IPS-20b (cell line): ENCODE measurements around the gene VPREB3.
A peak's percentile ranks its signal among the peaks of the same experiment; 100 is the strongest.

ENCODE experiments used
- H3K27ac ChIP-seq: one replicate; pipeline ENCODE4 v1.5.1; 2013; ENCODE audit warnings: low read length
- H3K27me3 ChIP-seq: 2 replicates; pipeline ENCODE4 v1.6.1; 2013; ENCODE audit warnings: mild to moderate bottlenecking, low read length, inconsistent platforms; ENCODE audit not compliant: insufficient read depth
- H3K36me3 ChIP-seq: 2 replicates; pipeline ENCODE4 v1.6.1; 2013; ENCODE audit warnings: low read depth, mild to moderate bottlenecking, inconsistent platforms, low read length, moderate library complexity; ENCODE audit not compliant: insufficient read depth
- H3K4me1 ChIP-seq: 2 replicates; pipeline ENCODE4 v1.6.1; 2013; ENCODE audit warnings: mild to moderate bottlenecking, control low read depth, inconsistent platforms, low read length, moderate library complexity; ENCODE audit not compliant: insufficient read depth
- H3K4me3 ChIP-seq: 2 replicates; pipeline ENCODE4 v1.5.1; 2013; ENCODE audit warnings: mild to moderate bottlenecking, low read length, inconsistent platforms
- H3K9ac ChIP-seq: 2 replicates; pipeline ENCODE4 v1.6.1; 2013; ENCODE audit warnings: low read depth, mild to moderate bottlenecking, inconsistent platforms, low read length, moderate library complexity
- H3K9me3 ChIP-seq: 2 replicates; pipeline ENCODE4 v1.6.1; 2013; ENCODE audit warnings: mild to moderate bottlenecking, low read depth, low read length, inconsistent platforms; ENCODE audit not compliant: insufficient read depth

Gene VPREB3

DNA sequence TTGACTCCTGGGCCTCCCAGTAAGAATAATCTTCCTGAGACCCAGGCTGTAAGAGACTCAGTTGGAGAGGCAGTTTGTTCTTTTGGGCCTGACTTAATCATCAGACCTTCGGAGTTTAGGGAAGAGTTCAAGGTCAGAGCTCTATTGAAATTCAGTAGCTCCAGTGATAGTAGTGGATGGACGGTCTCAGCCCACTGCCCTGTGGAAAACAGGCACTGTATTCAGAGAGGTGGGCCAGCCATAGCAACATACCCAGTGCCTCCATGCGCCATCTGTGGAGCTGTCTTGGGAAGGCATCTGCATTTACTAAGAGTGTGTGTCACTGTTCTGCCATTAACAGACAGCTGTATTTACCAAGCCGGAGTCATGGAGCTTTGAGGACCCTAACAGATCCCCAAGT, 35.4 kb upstream of the VPREB3 start:
- Histone ChIP-seq H3K4me3 (no peak overlapping the region), H3K27me3 (no peaks in the 10 kb centered on the region), H3K4me1 (peaks cover 12% of the 10 kb centered on the region), H3K36me3 (peaks cover 46% of the 10 kb centered on the region), H3K27ac (no peak overlapping the region), H3K9me3 (no peaks in the 10 kb centered on the region), H3K9ac (no peak overlapping the region; the same call in 1 of the 2 replicates)

DNA sequence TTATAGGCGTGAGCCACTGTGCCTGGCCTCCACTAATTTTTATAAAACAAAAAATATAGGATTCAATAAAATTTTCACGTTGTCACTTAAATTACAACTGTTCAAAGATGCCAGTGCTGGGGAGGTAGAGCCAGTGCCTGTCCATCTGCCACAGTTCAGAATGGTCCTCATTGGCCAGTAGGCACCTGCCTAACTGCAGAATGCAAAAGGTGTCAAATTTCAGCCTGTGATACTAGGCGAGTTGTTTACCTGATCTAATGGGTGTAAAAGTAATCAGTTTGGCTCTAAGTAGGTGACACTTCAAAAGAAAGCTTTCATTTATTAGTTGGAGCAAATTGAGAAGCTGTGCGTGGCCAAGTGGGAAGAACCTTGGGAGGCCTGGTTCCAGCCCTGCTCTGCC, 34.9 kb upstream of the VPREB3 start:
- H3K27ac ChIP-seq = no peak overlapping the region
- no peaks in the 10 kb centered on the region for H3K9me3 ChIP-seq
- H3K9ac ChIP-seq = no peak overlapping the region; the same call in 1 of the 2 replicates
- peaks cover 12% of the 10 kb centered on the region for H3K4me1 ChIP-seq
- no peak overlapping the region for H3K4me3 ChIP-seq
- no peaks in the 10 kb centered on the region for H3K27me3 ChIP-seq
- H3K36me3 ChIP-seq = peaks cover 41% of the 10 kb centered on the region

DNA sequence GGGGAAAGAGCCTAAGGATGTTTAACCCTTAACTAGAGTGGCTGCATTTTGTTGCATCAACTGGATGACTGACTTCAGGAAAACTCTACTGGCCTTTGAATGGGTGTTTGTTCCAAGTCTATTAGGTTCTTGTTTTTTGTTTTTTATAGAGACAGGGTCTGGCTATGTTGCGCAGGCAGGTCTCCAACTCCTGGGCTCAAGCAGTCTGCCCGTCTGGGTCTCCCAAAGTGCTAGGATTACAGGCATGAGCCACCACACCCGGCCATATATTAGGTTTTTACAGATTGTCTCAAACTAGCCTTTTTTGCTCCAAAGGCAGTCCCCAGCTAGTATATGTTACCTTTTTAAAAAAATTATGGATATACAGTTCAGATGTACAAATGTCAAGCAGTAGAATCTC, 33.7 kb upstream of the VPREB3 start:
- Histone ChIP-seq H3K36me3 (peaks cover 30% of the 10 kb centered on the region), H3K27ac (peak overlapping the region; percentile 18), H3K4me1 (peaks cover 12% of the 10 kb centered on the region), H3K27me3 (no peaks in the 10 kb centered on the region), H3K9ac (peak overlapping the region; percentile 97), H3K4me3 (peak overlapping the region; percentile 92), H3K9me3 (no peaks in the 10 kb centered on the region)

DNA sequence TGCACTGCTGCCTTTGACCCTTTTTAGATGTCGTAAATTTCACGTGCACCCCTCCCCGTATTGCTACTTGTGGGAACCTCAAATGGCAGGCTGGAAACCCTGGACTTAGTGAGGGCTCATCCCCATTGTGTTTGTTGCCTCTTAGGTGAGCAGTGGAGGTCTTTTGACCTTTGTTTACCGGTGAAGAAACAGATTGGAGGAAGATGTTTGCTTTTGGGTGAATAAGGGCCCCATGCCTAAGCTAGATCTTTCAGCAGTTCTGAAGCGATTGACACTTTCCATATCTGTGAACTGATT, 33.3 kb upstream of the VPREB3 start:
- H3K4me1 ChIP-seq = peaks cover 12% of the 10 kb centered on the region
- H3K36me3 ChIP-seq = peaks cover 26% of the 10 kb centered on the region
- no peaks in the 10 kb centered on the region for H3K9me3 ChIP-seq
- no peaks in the 10 kb centered on the region for H3K27me3 ChIP-seq
- peak overlapping the region; percentile 97 for H3K9ac ChIP-seq
- H3K4me3 ChIP-seq = peak overlapping the region; percentile 92
- H3K27ac ChIP-seq = peak overlapping the region; percentile 18

DNA sequence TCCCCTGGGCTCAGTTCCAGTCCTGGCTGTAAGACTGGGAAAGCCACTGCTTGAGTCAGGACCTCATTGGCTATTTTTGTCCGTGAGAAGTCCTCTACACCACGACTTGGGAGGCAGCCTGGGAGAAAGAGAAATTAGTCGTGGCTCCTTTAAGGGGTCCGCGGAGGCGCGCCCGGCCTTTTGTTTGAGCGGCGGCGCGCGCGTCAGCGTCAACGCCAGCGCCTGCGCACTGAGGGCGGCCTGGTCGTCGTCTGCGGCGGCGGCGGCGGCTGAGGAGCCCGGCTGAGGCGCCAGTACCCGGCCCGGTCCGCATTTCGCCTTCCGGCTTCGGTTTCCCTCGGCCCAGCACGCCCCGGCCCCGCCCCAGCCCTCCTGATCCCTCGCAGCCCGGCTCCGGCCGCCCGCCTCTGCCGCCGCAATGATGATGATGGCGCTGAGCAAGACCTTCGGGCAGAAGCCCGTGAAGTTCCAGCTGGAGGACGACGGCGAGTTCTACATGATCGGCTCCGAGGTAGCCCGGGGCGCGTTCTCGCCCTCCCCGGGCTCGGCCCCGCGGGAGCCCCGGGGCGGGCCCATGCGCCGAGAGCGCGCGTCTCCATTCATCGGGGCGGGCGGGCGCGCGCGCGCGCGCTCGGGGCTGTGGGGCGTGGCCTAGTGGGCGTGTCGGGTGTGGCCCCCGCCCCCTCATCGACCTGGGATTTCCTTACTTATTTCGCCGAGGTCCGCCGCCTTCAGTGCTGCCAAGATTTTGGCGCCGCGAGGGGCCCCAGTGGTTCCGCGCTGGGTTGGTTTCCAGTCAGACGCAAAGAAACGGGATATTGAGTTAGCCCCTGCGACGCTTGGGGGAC, 32.8 kb upstream of the VPREB3 start, which contains the start of gene SMARCB1:
SMARCB1 (plus strand) TSS at position 215 of the 848 bp plus-strand sequence; CDS start at position 419, 204 bp downstream.
- no peaks in the 10 kb centered on the region for H3K27me3 ChIP-seq
- peak within 1 kb of the TSS; percentile 97 for H3K9ac ChIP-seq
- no peaks in the 10 kb centered on the region for H3K9me3 ChIP-seq
- peak within 1 kb of the TSS; percentile 63 for H3K27ac ChIP-seq
- H3K36me3 ChIP-seq = peaks cover 20% of the 10 kb centered on the region
- H3K4me1 ChIP-seq = peaks cover 12% of the 10 kb centered on the region
- H3K4me3 ChIP-seq = peak within 1 kb of the TSS; percentile 92

DNA sequence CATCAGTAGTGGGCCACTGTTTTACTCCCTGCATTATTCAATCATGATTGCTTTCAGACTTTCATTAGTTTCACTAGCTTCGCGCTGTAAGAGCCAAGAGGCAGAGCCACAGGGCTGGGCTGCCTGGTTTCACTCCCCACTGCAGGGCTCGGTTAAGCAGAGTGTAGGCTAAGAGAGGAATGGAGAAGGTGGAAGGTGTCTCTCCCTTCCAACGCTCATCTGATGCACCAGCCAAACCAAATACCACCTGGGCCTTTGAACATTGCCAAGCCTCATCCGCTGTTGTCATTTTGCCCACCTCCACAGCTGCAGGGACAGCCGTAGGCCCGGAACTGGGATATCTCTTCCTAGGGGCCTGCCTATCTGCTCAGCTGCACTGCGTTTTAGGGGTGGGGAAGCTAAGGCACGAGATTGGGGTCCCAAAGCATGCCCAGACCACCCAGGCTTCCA, 32.1 kb upstream of the VPREB3 start:
- Histone ChIP-seq H3K27me3 (no peaks in the 10 kb centered on the region), H3K27ac (peak overlapping the region; percentile 50), H3K9ac (peak overlapping the region; percentile 97; the same call in 1 of the 2 replicates), H3K36me3 (peaks cover 14% of the 10 kb centered on the region), H3K9me3 (no peaks in the 10 kb centered on the region), H3K4me3 (peak overlapping the region; percentile 92), H3K4me1 (peaks cover 12% of the 10 kb centered on the region)

DNA sequence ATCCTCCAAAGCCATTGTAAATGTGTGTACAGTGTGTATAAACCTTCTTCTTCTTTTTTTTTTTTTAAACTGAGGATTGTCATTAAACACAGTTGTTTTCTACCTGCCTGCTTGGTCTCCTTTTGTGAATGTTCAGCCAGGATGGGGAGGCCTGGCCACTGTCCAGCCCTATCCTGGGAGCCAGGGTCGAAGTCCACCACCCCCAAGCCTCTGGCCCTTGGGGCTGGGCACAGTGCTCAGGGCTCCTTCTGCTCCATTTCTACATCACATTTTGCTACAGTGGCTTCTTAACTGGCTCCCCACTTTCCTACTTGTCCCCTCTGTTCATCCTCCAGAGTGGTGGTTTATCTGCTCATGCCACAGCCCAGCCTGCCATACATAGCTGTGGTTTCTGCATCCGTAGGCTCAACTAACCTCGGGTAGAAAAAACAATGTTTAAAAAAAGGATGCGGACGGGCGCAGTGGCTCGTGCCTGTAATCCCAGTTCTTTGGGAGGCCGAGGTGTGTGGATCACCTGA, 30.0 kb upstream of the VPREB3 start:
- H3K27ac ChIP-seq = no peak overlapping the region
- peaks cover 11% of the 10 kb centered on the region for H3K4me1 ChIP-seq
- H3K36me3 ChIP-seq = peaks cover 3% of the 10 kb centered on the region; the same call in 1 of the 2 replicates
- no peak overlapping the region for H3K4me3 ChIP-seq
- no peaks in the 10 kb centered on the region for H3K27me3 ChIP-seq
- no peak overlapping the region for H3K9ac ChIP-seq
- no peaks in the 10 kb centered on the region for H3K9me3 ChIP-seq

DNA sequence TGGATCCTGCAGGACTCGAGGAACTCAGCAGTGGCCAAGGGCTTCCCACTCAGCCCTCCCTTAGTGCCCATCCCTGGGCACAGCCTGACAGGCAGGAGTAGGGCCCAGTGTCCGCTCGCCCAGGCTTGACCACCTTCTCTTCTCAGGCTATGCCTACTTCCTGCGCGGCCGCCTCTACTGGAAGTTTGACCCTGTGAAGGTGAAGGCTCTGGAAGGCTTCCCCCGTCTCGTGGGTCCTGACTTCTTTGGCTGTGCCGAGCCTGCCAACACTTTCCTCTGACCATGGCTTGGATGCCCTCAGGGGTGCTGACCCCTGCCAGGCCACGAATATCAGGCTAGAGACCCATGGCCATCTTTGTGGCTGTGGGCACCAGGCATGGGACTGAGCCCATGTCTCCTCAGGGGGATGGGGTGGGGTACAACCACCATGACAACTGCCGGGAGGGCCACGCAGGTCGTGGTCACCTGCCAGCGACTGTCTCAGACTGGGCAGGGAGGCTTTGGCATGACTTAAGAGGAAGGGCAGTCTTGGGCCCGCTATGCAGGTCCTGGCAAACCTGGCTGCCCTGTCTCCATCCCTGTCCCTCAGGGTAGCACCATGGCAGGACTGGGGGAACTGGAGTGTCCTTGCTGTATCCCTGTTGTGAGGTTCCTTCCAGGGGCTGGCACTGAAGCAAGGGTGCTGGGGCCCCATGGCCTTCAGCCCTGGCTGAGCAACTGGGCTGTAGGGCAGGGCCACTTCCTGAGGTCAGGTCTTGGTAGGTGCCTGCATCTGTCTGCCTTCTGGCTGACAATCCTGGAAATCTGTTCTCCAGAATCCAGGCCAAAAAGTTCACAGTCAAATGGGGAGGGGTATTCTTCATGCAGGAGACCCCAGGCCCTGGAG, 29.3 kb upstream of the VPREB3 start:
- peaks cover 5% of the 10 kb centered on the region; the same call in 1 of the 2 replicates for H3K4me1 ChIP-seq
- H3K27ac ChIP-seq = no peak overlapping the region
- no peak overlapping the region for H3K9ac ChIP-seq

DNA sequence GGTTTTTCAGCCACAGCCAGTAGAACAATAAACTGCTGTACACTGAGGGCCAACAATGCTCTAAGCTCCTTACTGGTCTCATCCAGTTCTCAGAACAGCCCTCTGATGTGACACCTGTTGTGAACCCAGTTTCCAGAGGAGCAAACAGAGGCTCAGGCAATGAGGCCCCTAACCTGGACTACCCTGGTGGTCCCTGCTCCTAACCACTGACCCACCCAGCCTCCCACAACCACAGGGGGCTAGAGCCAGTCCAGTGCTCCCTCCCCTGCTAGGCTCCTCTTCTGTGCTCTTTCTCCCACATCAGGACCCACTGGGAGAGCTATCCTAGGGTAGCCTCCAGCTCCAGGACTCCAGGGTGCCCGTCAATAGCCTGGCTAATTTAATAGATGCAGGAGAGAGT, 28.5 kb upstream of the VPREB3 start:
- no peak overlapping the region for H3K4me3 ChIP-seq
- H3K9ac ChIP-seq = no peak overlapping the region
- H3K36me3 ChIP-seq = no peaks in the 10 kb centered on the region
- no peak overlapping the region for H3K27ac ChIP-seq
- H3K27me3 ChIP-seq = no peaks in the 10 kb centered on the region
- H3K9me3 ChIP-seq = no peaks in the 10 kb centered on the region
- no peaks in the 10 kb centered on the region; the same call in 1 of the 2 replicates for H3K4me1 ChIP-seq

More for the DNA sequence above, 29.3 kb upstream of the VPREB3 start:
- Histone ChIP-seq H3K27me3 (no peaks in the 10 kb centered on the region), H3K9me3 (no peaks in the 10 kb centered on the region), H3K36me3 (no peaks in the 10 kb centered on the region), H3K4me3 (no peak overlapping the region)

DNA sequence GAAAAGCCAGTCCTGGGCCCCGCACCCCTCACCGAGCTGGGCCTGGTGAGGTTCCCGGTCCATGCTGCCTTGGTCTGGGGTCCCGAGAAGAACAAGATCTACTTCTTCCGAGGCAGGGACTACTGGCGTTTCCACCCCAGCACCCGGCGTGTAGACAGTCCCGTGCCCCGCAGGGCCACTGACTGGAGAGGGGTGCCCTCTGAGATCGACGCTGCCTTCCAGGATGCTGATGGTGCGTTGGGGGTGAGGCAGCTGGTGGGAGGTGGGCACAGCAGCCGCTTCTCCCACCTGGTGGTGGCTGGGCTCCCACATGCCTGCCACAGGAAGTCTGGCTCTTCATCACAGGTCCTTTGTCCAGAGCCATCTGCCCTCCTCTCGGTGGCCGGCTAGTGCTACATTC, 28.0 kb upstream of the VPREB3 start:
- no peaks in the 10 kb centered on the region for H3K36me3 ChIP-seq
- no peak overlapping the region for H3K4me3 ChIP-seq
- H3K27ac ChIP-seq = no peak overlapping the region
- no peaks in the 10 kb centered on the region; the same call in 1 of the 2 replicates for H3K4me1 ChIP-seq
- H3K9me3 ChIP-seq = no peaks in the 10 kb centered on the region
- no peaks in the 10 kb centered on the region for H3K27me3 ChIP-seq
- H3K9ac ChIP-seq = no peak overlapping the region

DNA sequence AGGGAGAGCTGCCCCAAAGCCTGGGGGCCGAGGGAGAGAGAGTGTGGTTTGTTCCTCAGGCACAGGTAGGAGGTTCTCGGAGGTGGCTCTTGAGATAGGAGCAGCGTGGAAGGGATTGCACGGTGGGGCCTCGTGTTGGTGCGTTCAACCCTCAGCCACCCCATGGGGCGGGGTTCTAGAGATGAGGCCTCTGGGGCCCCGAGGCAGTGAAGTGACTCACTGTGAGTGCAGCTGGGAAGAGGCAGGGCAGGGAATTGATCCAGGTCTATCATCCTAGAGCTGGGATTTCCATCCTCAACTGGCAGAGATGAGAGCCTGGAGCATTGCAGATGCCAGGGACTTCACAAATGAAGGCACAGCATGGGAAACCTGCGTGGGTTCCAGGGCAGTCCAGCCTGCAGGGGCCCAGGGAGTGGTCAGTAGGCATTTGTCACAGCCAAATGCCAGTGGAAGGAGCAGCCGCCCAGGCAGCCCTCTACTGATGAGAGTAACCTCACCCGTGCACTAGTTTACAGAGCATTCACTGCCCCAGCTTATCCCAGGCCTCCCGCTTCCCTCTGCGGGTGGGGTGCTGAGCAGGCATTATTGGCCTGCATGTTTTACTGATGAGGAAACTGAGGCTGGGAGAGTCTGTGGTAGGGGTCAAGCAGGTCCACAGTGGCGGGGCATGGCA, 27.4 kb upstream of the VPREB3 start:
- H3K9ac ChIP-seq = no peak overlapping the region
- no peak overlapping the region for H3K4me3 ChIP-seq
- H3K27ac ChIP-seq = no peak overlapping the region
- H3K4me1 ChIP-seq = no peaks in the 10 kb centered on the region; the same call in 1 of the 2 replicates
- H3K27me3 ChIP-seq = no peaks in the 10 kb centered on the region
- H3K36me3 ChIP-seq = no peaks in the 10 kb centered on the region
- no peaks in the 10 kb centered on the region for H3K9me3 ChIP-seq
